SU-DHL-6 (cell line): ENCODE data around the gene ZNF609.

Source experiments
- EZH2phosphoT487 ChIP-seq: fragments of 200-600 bp; sonication (generic), shearing (Covaris generic); conservative IDR thresholded peaks from 2 replicates; pipeline ENCODE4 v1.6.1; 2018; ENCODE audit warnings: mild to moderate bottlenecking, antibody characterized with exemption, low read length, moderate library complexity, mixed read lengths
- TF ChIP-seq, protein P1 (sequence below): fragments of 200-600 bp; sonication (generic); IDR thresholded peaks from one replicate; pipeline ENCODE4 v1.5.1; 2017; ENCODE audit warnings: antibody characterized with exemption, mild to moderate bottlenecking, low read length, moderate library complexity; ENCODE audit not compliant: insufficient read depth, poor library complexity, severe bottlenecking

DNA sequence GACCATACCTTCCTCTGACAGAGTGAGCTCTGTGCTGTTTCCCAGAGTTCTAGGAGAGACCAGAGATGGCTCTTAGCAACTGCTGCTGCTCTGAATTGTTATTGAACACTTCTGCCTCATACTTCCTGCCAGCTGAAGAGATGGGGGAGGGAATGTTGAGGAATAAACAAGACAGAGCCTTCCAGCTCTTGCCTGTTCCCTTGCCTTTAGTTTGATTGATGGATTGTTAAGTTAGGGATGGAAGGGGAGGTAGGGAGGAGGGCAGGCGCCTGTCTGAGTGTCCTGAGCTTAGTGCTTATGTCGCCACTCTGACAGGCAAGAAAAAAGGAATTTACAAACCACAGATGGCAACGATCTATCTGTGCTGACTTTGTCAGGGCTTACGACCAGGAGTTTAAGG lies 42.8 kb downstream of the ZNF609 start:
- TF ChIP-seq, protein P1, sequence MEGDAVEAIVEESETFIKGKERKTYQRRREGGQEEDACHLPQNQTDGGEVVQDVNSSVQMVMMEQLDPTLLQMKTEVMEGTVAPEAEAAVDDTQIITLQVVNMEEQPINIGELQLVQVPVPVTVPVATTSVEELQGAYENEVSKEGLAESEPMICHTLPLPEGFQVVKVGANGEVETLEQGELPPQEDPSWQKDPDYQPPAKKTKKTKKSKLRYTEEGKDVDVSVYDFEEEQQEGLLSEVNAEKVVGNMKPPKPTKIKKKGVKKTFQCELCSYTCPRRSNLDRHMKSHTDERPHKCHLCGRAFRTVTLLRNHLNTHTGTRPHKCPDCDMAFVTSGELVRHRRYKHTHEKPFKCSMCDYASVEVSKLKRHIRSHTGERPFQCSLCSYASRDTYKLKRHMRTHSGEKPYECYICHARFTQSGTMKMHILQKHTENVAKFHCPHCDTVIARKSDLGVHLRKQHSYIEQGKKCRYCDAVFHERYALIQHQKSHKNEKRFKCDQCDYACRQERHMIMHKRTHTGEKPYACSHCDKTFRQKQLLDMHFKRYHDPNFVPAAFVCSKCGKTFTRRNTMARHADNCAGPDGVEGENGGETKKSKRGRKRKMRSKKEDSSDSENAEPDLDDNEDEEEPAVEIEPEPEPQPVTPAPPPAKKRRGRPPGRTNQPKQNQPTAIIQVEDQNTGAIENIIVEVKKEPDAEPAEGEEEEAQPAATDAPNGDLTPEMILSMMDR, result no peak
- TF ChIP-seq EZH2phosphoT487, result no peak
